Stimulated activated CD4-positive, alpha-beta T cell treated with anti-CD3 and anti-CD28 coated beads, Interleukin-15, amount 100 ng/mL, for 48 hours (primary cell): Measurements from ENCODE around the gene PKMYT1.
"Not testable (repeated sequence)": the region's sequence is repeated elsewhere in the genome, so short reads cannot be mapped to it uniquely, and the experiment has no call there.

Source experiments
- DNase-seq, 2 donors: peaks; one replicate each; pipeline ENCODE4 v3.0.0-alpha.2; 2020; ENCODE audit warnings: low read depth in 2 of 2

Gene PKMYT1

DNA sequence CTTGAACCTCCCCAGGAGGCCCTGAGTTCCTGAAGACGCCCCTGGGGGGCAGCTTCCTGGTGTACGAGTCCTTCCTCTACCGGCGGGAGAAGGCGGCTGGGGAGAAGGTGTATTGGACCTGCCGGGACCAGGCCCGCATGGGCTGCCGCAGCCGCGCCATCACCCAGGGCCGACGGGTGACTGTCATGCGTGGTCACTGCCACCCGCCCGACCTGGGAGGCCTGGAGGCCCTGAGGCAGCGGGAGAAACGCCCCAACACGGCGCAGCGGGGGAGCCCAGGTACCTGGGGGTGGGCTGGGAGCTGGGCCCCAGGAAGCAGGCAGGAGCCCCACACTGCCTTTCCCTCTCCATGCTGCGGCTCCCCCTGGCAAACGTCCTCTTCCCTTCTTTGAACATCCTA lies 46.5 kb downstream of the PKMYT1 start:
- no peak for DNase-seq

DNA sequence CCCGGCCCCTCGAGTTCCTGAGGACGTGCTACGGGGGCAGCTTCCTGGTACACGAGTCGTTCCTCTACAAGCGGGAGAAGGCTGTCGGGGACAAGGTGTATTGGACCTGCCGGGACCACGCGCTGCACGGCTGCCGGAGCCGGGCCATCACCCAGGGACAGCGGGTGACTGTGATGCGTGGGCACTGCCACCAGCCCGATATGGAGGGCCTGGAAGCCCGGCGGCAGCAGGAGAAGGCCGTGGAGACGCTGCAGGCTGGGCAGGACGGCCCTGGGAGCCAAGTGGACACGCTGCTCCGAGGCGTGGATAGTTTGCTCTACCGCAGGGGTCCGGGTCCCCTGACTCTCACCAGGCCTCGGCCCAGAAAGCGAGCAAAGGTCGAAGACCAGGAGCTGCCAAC lies 47.1 kb downstream of the PKMYT1 start:
- no peak for DNase-seq

DNA sequence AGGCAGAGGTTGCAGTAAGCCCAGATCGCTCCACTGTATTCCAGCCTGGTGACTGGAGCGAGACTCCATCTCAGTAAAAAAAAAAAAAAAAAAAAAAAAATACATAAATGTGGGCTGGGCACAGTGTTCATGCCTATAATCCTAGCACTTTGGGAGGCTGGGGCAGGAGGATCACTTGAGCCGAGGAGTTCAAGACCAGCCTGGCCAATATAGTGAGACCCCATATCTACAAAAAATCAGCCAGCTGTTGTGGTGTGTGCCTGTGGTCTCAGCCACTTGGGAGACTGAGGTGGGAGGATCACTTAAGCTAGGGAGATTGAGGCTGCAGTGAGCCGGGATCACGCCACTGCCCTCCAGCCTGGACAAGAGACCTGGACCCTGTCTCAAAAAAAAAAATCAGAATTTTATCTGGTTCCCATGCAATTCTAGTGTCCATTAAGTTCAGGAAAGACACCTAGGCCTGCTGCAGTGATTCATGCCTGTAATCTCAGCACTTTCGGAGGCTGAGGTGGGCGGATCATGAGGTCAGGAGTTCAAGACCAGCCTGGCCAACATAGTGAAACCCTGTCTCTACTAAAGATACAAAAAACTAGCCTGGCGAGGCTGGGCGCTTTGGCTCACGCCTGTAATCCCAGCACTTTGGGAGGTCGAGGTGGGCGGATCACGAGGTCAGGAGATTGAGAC lies 48.9 kb downstream of the PKMYT1 start:
- not testable (repeated sequence) for DNase-seq

DNA sequence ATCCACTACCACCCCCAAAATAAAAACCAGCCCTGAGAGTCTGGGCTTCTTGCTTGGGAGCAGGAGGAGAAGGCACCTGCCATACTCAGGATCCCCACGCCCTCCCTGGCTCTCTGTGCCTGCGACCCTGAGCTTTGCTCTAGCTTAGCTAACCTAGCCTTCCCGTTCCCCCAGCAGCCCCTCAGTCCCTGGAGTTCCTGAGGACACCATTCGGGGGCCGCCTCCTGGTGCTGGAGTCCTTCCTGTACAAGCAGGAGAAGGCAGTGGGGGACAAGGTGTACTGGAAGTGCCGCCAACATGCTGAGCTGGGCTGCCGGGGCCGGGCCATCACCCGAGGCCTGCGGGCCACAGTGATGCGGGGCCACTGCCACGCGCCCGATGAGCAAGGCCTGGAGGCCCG lies 50.0 kb downstream of the PKMYT1 start:
- no peak for DNase-seq

GRCh38 chr16:2929693-2930092 lies 50.6 kb downstream of the PKMYT1 start:
- DNase-seq: no peak

GRCh38 chr16:2928796-2929195 lies 51.5 kb downstream of the PKMYT1 start:
- DNase-seq: no peak

DNA sequence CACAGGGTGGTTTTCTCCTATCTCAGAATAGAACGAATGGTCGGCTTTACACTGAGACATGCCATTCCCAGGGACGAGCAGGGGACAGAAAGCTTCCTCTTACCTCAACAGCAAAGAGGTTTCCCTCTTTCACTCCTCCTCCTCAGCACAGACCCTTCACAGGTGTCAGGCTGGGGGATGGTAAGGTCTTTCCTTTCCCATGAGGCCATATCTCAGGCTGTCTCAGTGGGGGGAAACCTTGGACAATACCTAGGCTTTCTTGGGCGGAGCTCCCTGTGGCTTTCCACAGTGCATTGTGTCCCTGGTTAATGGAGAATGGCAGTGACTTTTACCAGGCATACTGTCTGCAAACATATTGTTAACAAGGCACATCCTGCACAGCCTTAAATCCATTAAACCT lies 52.1 kb downstream of the PKMYT1 start:
- not testable (repeated sequence) for DNase-seq

- peak; percentile 78 to 86 for DNase-seq
These were observed 53.1 kb downstream of the PKMYT1 start for GRCh38 chr16:2927010-2927646.

DNA sequence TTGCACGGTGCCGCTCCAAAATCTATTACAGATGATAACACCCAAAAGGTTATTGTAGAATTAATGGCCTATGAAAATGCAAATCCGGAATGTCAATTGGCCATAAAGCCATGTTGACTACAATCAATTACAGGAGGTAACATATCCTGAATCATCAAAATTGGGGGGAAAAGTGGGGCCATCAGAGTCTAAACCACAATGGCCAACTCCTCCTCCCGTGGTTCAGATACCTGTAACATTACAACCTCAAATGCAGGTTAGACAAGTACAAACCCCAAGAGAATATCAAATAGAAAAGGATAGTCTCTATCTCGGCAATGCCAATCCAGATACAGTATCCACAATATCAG lies 53.6 kb downstream of the PKMYT1 start:
- no peak for DNase-seq

DNA sequence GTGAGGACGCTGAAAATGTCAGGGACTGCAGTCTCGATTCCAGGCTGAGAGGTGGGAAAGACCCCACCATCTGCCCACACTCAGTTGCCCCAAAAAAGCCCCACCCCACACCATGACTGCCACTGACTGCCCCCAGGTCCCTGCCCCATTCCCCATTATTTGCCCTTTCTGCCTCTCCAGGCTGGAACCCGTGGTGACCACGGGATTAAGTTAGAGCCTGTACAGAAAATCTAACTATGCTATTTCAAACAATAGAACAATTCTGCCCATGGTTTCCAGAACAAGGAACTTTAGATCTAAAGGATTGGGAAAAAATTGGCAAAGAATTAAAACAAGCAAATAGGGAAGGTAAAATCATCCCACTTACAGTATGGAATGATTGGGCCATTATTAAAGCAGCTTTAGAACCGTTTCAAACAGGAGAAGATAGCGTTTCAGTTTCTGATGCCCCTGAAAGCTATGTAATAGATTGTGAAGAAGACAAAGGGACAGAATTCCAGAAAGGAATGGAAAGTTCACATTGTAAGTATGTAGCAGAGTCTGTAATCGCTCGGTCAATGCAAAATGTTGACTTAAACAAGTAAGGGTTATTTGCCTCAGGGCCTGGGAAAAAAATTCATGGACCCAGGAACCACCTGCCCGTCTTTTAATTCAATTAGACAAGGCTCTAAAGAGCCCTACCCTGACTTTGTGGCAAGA lies 54.1 kb downstream of the PKMYT1 start:
- no peak for DNase-seq

DNA sequence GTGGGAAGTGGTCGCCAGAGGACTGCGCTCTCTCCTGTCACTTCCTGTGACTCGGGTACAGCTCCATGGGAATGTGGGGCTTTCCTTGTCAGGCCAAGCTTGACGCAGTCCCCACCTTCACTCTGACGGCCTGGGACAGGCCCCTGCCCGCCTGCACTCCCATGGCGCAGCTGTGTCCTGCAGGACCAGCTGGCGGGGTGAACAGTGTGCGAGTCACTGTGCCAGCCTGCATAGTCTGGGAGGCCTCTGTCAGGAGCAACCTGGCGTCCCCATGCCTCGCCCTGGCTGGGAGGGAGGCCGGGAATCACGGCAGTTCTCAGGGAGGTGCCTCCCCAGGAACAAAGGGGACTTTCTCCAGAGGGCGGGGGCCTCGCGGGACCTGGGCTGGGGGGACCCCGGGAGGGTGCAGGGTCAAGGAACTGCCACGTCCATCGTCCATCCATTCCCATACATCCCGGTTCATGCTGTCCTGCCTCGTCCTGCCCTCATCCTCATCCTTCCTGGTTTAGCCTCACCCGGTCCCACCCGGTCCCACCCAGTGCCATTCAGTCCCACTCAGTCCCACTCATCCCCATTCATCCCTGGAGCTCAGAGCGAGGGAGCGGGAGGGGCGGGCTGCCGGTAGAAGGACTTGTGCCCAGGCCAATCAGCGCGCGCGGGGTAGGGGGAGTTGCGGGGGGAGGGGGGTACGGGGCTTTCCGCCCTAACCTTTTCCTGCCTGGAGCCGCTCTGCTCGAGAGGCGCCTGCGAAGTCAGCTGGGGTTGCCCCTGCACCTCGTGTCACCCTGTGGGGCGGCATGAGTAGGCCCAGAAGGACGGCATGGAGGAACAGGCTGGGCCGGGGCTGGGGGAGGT lies 55.1 kb downstream of the PKMYT1 start:
- no peak for DNase-seq

DNA sequence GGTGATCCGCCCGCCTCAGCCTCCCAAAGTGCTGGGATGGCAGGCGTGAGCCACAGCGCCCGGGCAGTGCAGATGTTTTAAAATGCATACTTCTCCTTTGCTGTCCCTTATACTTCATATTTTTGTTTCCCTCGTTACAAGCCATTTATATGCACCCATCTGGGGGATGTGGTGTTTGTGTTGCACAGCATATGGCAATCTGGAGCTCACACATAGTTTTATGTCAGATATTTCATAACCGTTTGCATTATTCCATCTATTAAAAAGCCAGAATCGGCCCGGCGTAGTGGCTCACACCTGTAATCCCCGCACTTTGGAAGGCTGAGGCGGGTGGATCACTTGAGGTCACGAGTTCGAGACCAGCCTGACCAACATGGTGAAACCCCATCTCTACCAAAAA lies 56.8 kb downstream of the PKMYT1 start:
- no peak for DNase-seq
